ENCODE measurements around the gene TPGS2. TPM values are rescaled to one million over a fixed set of nuclear protein-coding genes. Genes with fewer than 3 reads are reported as not detected.

TPGS2 gene
- total and polyA plus RNA-seq, 2 donors from 2014 or later: 63.0 to 75.0 TPM

DNA sequence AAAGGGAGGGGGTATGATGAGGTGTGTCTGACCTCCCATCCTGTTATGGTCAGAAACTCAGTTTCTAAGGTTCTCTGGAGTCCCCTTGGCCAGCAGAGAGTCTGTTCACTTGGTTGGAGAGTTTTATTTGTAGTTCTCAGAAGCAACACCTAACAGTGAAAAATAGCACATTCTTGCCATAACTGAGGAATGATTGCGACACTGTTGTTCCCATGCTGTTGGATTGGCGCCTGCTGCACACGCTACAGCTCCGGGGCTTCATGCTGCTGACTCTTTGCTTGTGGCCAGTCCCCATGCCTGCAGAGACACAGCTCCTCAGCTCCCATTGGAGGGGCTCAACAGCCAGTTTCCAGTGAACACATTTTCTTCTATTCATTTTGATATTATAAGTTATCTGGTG is 42.1 kb downstream of the TPGS2 start:
- intact Hi-C loops (cut with DNase I): no loop called here
- DNase-seq (peak in 1 of 5 donors; percentile 83), FAIRE-seq (no peak)
- Histone ChIP-seq H3K27ac (ENCODE audit: low read depth in 2 of 2, low read length in 2 of 2) (no peak overlapping the region), H3K27me3 (ENCODE audit: control insufficient read depth, insufficient read depth, low read length) (no peaks in the 10 kb centered on the region), H3K9ac (ENCODE audit: low read length in 3 of 3) (no peak overlapping the region), H3K4me1 (ENCODE audit: control insufficient read depth in 2 of 3, insufficient read depth in 2 of 3, low read depth in 1 of 3, low read length in 3 of 3) (peaks cover 0 to 2% (median 0%) of the 10 kb centered on the region in 3 donors), H3K36me3 (ENCODE audit: control insufficient read depth in 2 of 3, insufficient read depth in 3 of 3, low read length in 3 of 3) (peaks cover 0 to 8% (median 0%) of the 10 kb centered on the region in 3 donors), H3K4me3 (ENCODE audit: low read length in 3 of 3) (no peak overlapping the region), H3K9me3 (ENCODE audit: control insufficient read depth in 2 of 3, insufficient read depth in 1 of 3, low read length in 3 of 3) (no peaks in the 10 kb centered on the region)
- TF ChIP-seq, protein P1, sequence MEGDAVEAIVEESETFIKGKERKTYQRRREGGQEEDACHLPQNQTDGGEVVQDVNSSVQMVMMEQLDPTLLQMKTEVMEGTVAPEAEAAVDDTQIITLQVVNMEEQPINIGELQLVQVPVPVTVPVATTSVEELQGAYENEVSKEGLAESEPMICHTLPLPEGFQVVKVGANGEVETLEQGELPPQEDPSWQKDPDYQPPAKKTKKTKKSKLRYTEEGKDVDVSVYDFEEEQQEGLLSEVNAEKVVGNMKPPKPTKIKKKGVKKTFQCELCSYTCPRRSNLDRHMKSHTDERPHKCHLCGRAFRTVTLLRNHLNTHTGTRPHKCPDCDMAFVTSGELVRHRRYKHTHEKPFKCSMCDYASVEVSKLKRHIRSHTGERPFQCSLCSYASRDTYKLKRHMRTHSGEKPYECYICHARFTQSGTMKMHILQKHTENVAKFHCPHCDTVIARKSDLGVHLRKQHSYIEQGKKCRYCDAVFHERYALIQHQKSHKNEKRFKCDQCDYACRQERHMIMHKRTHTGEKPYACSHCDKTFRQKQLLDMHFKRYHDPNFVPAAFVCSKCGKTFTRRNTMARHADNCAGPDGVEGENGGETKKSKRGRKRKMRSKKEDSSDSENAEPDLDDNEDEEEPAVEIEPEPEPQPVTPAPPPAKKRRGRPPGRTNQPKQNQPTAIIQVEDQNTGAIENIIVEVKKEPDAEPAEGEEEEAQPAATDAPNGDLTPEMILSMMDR (IDR thresholded peaks at IDR 0.05; ENCODE audit: borderline replicate concordance, extremely low read depth, insufficient read depth): no peak

DNA sequence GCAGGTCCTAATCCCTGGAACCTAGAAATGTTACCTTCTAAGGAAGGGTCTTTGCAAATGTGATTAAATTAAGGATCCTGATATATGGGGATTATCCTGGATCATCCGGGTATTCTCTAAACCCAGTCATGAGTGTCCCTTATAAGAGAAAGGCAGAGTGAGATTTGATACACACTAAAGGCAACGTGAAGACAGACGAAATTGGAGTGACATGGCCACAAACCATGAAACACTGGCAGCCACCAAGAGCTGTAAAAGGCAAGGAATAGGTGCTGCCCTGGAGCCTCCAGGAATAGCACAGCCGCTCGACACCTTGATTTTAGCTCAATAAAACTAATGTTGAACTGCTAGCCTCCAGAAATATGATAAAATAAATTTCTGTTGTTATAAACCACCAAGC is 45.0 kb downstream of the TPGS2 start:
- intact Hi-C loops (cut with DNase I): no loop called here
- Histone ChIP-seq H3K9ac (ENCODE audit: low read length in 3 of 3) (no peak overlapping the region), H3K36me3 (ENCODE audit: control insufficient read depth in 2 of 3, insufficient read depth in 3 of 3, low read length in 3 of 3) (peaks cover 0 to 13% (median 6%) of the 10 kb centered on the region in 3 donors), H3K4me1 (ENCODE audit: control insufficient read depth in 2 of 3, insufficient read depth in 2 of 3, low read depth in 1 of 3, low read length in 3 of 3) (peaks cover 0 to 2% (median 0%) of the 10 kb centered on the region in 3 donors), H3K27me3 (ENCODE audit: control insufficient read depth, insufficient read depth, low read length) (no peaks in the 10 kb centered on the region), H3K9me3 (ENCODE audit: control insufficient read depth in 2 of 3, insufficient read depth in 1 of 3, low read length in 3 of 3) (no peaks in the 10 kb centered on the region), H3K4me3 (ENCODE audit: low read length in 3 of 3) (no peak overlapping the region), H3K27ac (ENCODE audit: low read depth in 2 of 2, low read length in 2 of 2) (no peak overlapping the region)
- TF ChIP-seq, protein P1 (IDR thresholded peaks at IDR 0.05; ENCODE audit: borderline replicate concordance, extremely low read depth, insufficient read depth): no peak
- FAIRE-seq (no peak), DNase-seq (no peak)

DNA sequence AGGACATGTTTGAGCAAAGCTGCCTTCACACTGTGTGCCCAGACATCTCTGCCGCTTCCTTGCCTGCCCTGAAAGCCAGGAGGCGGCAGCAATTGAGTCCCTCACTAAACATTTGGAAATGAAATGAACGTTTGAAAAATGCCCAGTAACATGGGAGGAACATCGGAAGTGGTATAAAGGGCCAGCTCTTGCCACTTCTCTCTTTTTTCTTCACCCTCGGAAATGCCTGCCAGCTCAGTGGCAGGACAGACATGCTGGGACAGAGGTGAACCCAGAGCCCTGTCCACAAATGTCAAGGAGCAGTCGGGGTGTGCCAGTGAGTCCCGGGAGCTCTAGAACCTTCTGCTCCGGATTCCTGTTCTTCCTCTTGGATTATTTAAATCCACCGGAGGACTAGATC is 46.1 kb downstream of the TPGS2 start:
- peaks cover 0 to 13% (median 6%) of the 10 kb centered on the region in 3 donors for H3K36me3 ChIP-seq (ENCODE audit: control insufficient read depth in 2 of 3, insufficient read depth in 3 of 3, low read length in 3 of 3)
- H3K27me3 ChIP-seq (ENCODE audit: control insufficient read depth, insufficient read depth, low read length): no peaks in the 10 kb centered on the region
- TF ChIP-seq, protein P1 (IDR thresholded peaks at IDR 0.05; ENCODE audit: borderline replicate concordance, extremely low read depth, insufficient read depth): no peak
- DNase-seq (no peak), FAIRE-seq (no peak)
- no peaks in the 10 kb centered on the region for H3K9me3 ChIP-seq (ENCODE audit: control insufficient read depth in 2 of 3, insufficient read depth in 1 of 3, low read length in 3 of 3)
- no peak overlapping the region for H3K9ac ChIP-seq (ENCODE audit: low read length in 3 of 3)
- H3K27ac ChIP-seq (ENCODE audit: low read depth in 2 of 2, low read length in 2 of 2): no peak overlapping the region
- intact Hi-C loops (cut with DNase I): no loop called here
- H3K4me3 ChIP-seq (ENCODE audit: low read length in 3 of 3): no peak overlapping the region
- peaks cover 0 to 2% (median 0%) of the 10 kb centered on the region in 3 donors for H3K4me1 ChIP-seq (ENCODE audit: control insufficient read depth in 2 of 3, insufficient read depth in 2 of 3, low read depth in 1 of 3, low read length in 3 of 3)

- Histone ChIP-seq H3K27ac (ENCODE audit: low read depth in 2 of 2, low read length in 2 of 2) (no peak overlapping the region), H3K9ac (ENCODE audit: low read length in 3 of 3) (no peak overlapping the region), H3K27me3 (ENCODE audit: control insufficient read depth, insufficient read depth, low read length) (no peaks in the 10 kb centered on the region), H3K4me1 (ENCODE audit: control insufficient read depth in 2 of 3, insufficient read depth in 2 of 3, low read depth in 1 of 3, low read length in 3 of 3) (no peaks in the 10 kb centered on the region), H3K36me3 (ENCODE audit: control insufficient read depth in 2 of 3, insufficient read depth in 3 of 3, low read length in 3 of 3) (peaks cover 0 to 13% (median 6%) of the 10 kb centered on the region in 3 donors), H3K9me3 (ENCODE audit: control insufficient read depth in 2 of 3, insufficient read depth in 1 of 3, low read length in 3 of 3) (no peaks in the 10 kb centered on the region), H3K4me3 (ENCODE audit: low read length in 3 of 3) (no peak overlapping the region)
- TF ChIP-seq, protein P1 (IDR thresholded peaks at IDR 0.05; ENCODE audit: borderline replicate concordance, extremely low read depth, insufficient read depth): no peak
- FAIRE-seq (no peak), DNase-seq (no peak)
- intact Hi-C loops (cut with DNase I): no loop called here
Observed at GRCh38 chr18:36780748-36781147, 48.1 kb downstream of the TPGS2 start.
